Trophoblast cell (in vitro differentiated cells and primary cell): Measurements from ENCODE around the gene UBL4B.
A peak's percentile ranks its signal among the peaks of the same experiment; 100 is the strongest.

Experiments used
- DNase-seq, 2 donors: peaks; one replicate each; pipeline ENCODE4 v3.0.0-alpha.2; 2016
- H2AFZ ChIP-seq: 2 replicates; pipeline ENCODE4 v1.6.1; 2013; ENCODE audit warnings: low read length, moderate library complexity, mild to moderate bottlenecking; ENCODE audit not compliant: insufficient read depth, poor library complexity
- H2AK5ac ChIP-seq: 2 replicates; pipeline ENCODE4 v1.6.1; 2013; ENCODE audit warnings: mild to moderate bottlenecking, low read length
- H2BK120ac ChIP-seq: 2 replicates; pipeline ENCODE4 v1.6.1; 2013; ENCODE audit warnings: low read length, mild to moderate bottlenecking, moderate library complexity; ENCODE audit not compliant: insufficient read depth, poor library complexity
- H2BK12ac ChIP-seq: 2 replicates; pipeline ENCODE4 v1.6.1; 2013; ENCODE audit warnings: mild to moderate bottlenecking, low read length, moderate library complexity
- H2BK5ac ChIP-seq: 2 replicates; pipeline ENCODE4 v1.6.1; 2013; ENCODE audit warnings: low read length, low read depth, moderate library complexity, mild to moderate bottlenecking; ENCODE audit not compliant: poor library complexity
- H3K14ac ChIP-seq: 2 replicates; pipeline ENCODE4 v1.6.1; 2013; ENCODE audit warnings: mild to moderate bottlenecking, low read length
- H3K18ac ChIP-seq: 2 replicates; pipeline ENCODE4 v1.6.1; 2013; ENCODE audit warnings: mild to moderate bottlenecking, low read length
- H3K23ac ChIP-seq: 2 replicates; pipeline ENCODE4 v1.6.1; 2013; ENCODE audit warnings: low read length
- H3K27ac ChIP-seq: 2 replicates; pipeline ENCODE4 v1.5.1; 2013; ENCODE audit warnings: low read depth, mild to moderate bottlenecking, inconsistent platforms, low read length, moderate library complexity
- H3K27me3 ChIP-seq: 2 replicates; pipeline ENCODE4 v1.6.1; 2013; ENCODE audit warnings: inconsistent platforms, mild to moderate bottlenecking, low read length, moderate library complexity; ENCODE audit not compliant: insufficient read depth
- H3K36me3 ChIP-seq, 2 experiments: 1 replicate in 1 of 2; 2 replicates in 1 of 2; pipeline ENCODE4 v1.6.1; 2013; ENCODE audit warnings: low read length in 2 of 2, mild to moderate bottlenecking in 2 of 2, moderate library complexity in 1 of 2; ENCODE audit not compliant: insufficient read depth in 2 of 2, control insufficient read depth in 1 of 2
- H3K4ac ChIP-seq: 2 replicates; pipeline ENCODE4 v1.6.1; 2013; ENCODE audit warnings: low read depth, mild to moderate bottlenecking, low read length, moderate library complexity
- H3K4me1 ChIP-seq, 2 experiments: 1 replicate in 1 of 2; 2 replicates in 1 of 2; pipeline ENCODE4 v1.6.1; 2013; ENCODE audit warnings: low read length in 2 of 2, mild to moderate bottlenecking in 2 of 2, moderate library complexity in 1 of 2; ENCODE audit not compliant: insufficient read depth in 2 of 2, control insufficient read depth in 1 of 2
- H3K4me2 ChIP-seq: 2 replicates; pipeline ENCODE4 v1.6.1; 2013; ENCODE audit warnings: inconsistent platforms, mild to moderate bottlenecking, low read length, moderate library complexity
- H3K4me3 ChIP-seq: 2 replicates; pipeline ENCODE4 v1.5.1; 2013; ENCODE audit warnings: mild to moderate bottlenecking, low read depth, low read length, inconsistent platforms
- H3K79me1 ChIP-seq: one replicate; pipeline ENCODE4 v1.6.1; 2013; ENCODE audit warnings: low read length
- H3K79me2 ChIP-seq: 2 replicates; pipeline ENCODE4 v1.6.1; 2013; ENCODE audit warnings: low read length, mild to moderate bottlenecking; ENCODE audit not compliant: control insufficient read depth, insufficient read depth, poor library complexity
- H3K9ac ChIP-seq: 2 replicates; pipeline ENCODE4 v1.6.1; 2013; ENCODE audit warnings: mild to moderate bottlenecking, low read length
- H3K9me3 ChIP-seq: 2 replicates; pipeline ENCODE4 v1.6.1; 2013; ENCODE audit warnings: low read depth, mild to moderate bottlenecking, control low read depth, inconsistent platforms, low read length; ENCODE audit not compliant: insufficient read depth
- H4K12ac ChIP-seq: 2 replicates; pipeline ENCODE4 v1.6.1; 2013; ENCODE audit warnings: low read depth, mild to moderate bottlenecking, low read length, moderate library complexity
- H4K8ac ChIP-seq: 2 replicates; pipeline ENCODE4 v1.6.1; 2013; ENCODE audit warnings: low read depth, mild to moderate bottlenecking, low read length, moderate library complexity
- H4K91ac ChIP-seq: one replicate; pipeline ENCODE4 v1.6.1; 2013; ENCODE audit warnings: low read depth, mild to moderate bottlenecking, low read length, moderate library complexity
- WGBS: extraction: QIAGEN DNeasy Blood & Tissue Kit; methylation state at CpG from one replicate; pipeline ENCODE4 v1.1.7; 2013; ENCODE audit warnings: missing lambda C conversion rate; ENCODE audit not compliant: insufficient read length, insufficient coverage; ENCODE audit errors: extremely low coverage; 5-methylcytosine and 5-hydroxymethylcytosine counted together

The UBL4B gene

DNA sequence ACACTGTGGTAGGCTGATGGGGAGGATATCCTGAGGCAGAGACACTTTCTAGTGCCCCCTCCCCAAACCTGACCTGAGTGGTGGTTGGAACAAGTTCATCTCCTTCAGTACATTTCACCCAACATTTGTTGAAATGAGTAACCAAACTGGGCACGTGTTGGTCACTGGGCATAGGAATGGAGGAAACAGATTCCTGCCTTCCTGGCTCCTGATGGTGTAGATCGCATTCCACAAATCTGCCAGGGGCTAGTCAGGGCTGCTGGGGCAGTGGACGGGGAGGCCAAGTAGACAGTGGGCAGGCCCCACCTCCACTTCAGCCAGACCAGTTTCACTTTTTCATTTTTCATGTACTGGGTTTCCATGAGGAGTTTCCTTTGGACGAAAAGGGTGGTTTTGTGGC lies 25.3 kb upstream of the UBL4B start:
- peaks cover 5% of the 10 kb centered on the region for H3K9me3 ChIP-seq
- no peak for DNase-seq
- H3K27me3 ChIP-seq: peaks cover 48% of the 10 kb centered on the region
- H4K91ac ChIP-seq: no peak overlapping the region
- no CpG with 5 or more reads among the region's 4 CpGs for WGBS
- no peak overlapping the region for H3K4me3 ChIP-seq
- no peak overlapping the region for H4K8ac ChIP-seq
- H3K79me2 ChIP-seq: no peaks in the 10 kb centered on the region
- no peak overlapping the region for H2BK12ac ChIP-seq
- peaks cover 21 to 28% of the 10 kb centered on the region in 2 experiments for H3K4me1 ChIP-seq
- peaks cover 2% of the 10 kb centered on the region for H3K79me1 ChIP-seq
- H3K14ac ChIP-seq: no peak overlapping the region
- H4K12ac ChIP-seq: no peak overlapping the region
- H2AFZ ChIP-seq: no peak overlapping the region
- no peak overlapping the region for H3K23ac ChIP-seq
- H3K4me2 ChIP-seq: no peak overlapping the region
- no peak overlapping the region for H3K9ac ChIP-seq
- no peak overlapping the region for H3K18ac ChIP-seq
- no peak overlapping the region for H2BK5ac ChIP-seq
- H3K4ac ChIP-seq: no peak overlapping the region
- H3K36me3 ChIP-seq: no peaks in the 10 kb centered on the region
- no peak overlapping the region for H2BK120ac ChIP-seq
- no peak overlapping the region for H3K27ac ChIP-seq
- H2AK5ac ChIP-seq: no peak overlapping the region

DNA sequence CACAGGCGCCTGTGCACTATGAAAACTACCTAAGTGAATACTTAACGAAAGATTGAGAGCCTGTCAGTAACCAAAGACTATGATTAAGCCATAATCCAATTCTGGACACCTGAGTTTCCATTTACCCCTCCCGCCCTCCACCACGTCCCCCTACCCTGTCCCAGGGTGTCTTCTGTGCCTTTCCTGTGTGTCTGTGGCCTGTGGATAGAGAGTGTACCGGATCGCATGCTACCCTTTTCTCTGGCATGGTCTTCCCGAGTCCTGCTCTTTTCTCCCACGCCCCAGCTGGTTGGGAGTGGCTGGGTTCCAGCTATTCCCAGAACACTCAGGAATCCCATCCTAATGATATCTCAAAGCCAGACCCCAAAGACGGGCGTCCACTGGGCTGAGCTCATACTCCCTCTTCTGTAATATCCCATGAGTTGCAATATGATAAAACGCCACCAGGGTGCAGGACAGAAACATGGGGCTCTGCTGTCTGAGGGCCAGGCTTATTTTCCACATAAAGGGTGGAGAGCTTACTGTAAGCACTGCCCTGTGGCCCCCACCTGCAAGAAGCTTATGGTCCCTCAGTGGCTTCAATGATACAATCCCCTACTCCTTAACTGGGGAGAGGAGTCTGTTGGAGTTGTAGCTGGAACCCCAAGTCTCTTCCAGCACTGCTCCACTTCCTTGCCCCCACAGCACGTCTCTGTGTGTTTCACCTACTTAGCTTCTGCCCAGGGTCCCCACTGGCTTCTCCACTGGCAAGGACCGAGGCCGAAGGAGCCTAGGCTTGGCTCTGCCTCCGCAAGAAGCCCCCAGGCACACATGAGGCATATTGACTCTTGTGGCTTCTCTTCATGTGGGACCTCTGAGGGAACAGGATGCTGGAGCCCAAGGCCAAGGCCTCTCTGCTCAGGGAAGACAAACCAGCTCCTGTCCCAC lies 24.2 kb upstream of the UBL4B start:
- H3K4ac ChIP-seq: no peak overlapping the region
- H3K4me3 ChIP-seq: no peak overlapping the region
- WGBS: no CpG with 5 or more reads among the region's 15 CpGs
- peaks cover 21 to 28% of the 10 kb centered on the region in 2 experiments for H3K4me1 ChIP-seq
- H4K8ac ChIP-seq: no peak overlapping the region
- H3K23ac ChIP-seq: no peak overlapping the region
- H3K18ac ChIP-seq: no peak overlapping the region
- H3K36me3 ChIP-seq: no peaks in the 10 kb centered on the region
- H3K27me3 ChIP-seq: peaks cover 39% of the 10 kb centered on the region
- no peak overlapping the region for H2BK12ac ChIP-seq
- no peak overlapping the region for H3K9ac ChIP-seq
- peaks cover 2% of the 10 kb centered on the region for H3K79me1 ChIP-seq
- no peak overlapping the region for H4K91ac ChIP-seq
- DNase-seq: peak; percentile 26 to 68
- H2BK120ac ChIP-seq: no peak overlapping the region
- no peak overlapping the region for H3K14ac ChIP-seq
- no peak overlapping the region for H3K4me2 ChIP-seq
- H2BK5ac ChIP-seq: no peak overlapping the region
- H2AFZ ChIP-seq: no peak overlapping the region
- H3K79me2 ChIP-seq: no peaks in the 10 kb centered on the region
- no peak overlapping the region for H3K27ac ChIP-seq
- no peak overlapping the region for H4K12ac ChIP-seq
- H3K9me3 ChIP-seq: peaks cover 2% of the 10 kb centered on the region
- no peak overlapping the region for H2AK5ac ChIP-seq

DNA sequence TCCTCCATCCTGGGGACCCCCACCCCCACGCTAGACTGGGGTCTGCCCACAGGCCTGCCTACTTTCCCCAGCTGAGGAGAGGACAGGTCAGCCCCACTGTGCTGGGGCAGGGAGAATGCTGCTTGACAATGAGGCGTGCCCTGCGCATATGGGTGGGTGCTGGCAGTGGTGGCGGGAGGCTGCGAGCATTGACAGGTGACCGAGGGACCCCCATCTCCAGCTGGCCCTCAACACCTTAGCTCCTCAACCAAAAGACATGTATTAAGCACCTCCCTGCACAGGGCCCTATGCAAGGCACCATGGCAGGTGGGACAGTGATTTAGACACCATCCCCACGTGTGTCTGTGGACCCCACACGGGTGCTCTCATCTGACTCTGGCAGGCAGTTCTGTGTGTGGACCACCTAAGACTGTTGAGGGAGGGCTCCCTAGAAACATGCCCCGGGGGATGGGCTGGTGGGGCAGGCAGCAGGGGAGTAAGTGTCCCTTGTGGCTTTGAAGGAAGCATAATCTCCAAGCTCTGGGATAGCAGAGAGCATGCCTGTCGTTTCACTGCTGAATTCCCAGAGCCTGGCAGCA lies 23.4 kb upstream of the UBL4B start:
- no peak overlapping the region for H2BK120ac ChIP-seq
- H3K27me3 ChIP-seq: peaks cover 32% of the 10 kb centered on the region
- no CpG with 5 or more reads among the region's 10 CpGs for WGBS
- H3K18ac ChIP-seq: no peak overlapping the region
- no peaks in the 10 kb centered on the region for H3K36me3 ChIP-seq
- H3K14ac ChIP-seq: no peak overlapping the region
- H3K27ac ChIP-seq: no peak overlapping the region
- H3K9ac ChIP-seq: no peak overlapping the region
- H4K8ac ChIP-seq: no peak overlapping the region
- H4K12ac ChIP-seq: no peak overlapping the region
- peaks cover 4% of the 10 kb centered on the region for H3K9me3 ChIP-seq
- H3K79me1 ChIP-seq: peaks cover 2% of the 10 kb centered on the region
- H3K23ac ChIP-seq: no peak overlapping the region
- H3K4me3 ChIP-seq: no peak overlapping the region
- H4K91ac ChIP-seq: no peak overlapping the region
- no peak overlapping the region for H2BK5ac ChIP-seq
- H3K4ac ChIP-seq: no peak overlapping the region
- no peak for DNase-seq
- H3K4me2 ChIP-seq: no peak overlapping the region
- H2BK12ac ChIP-seq: no peak overlapping the region
- peaks cover 21 to 27% of the 10 kb centered on the region in 2 experiments for H3K4me1 ChIP-seq
- no peaks in the 10 kb centered on the region for H3K79me2 ChIP-seq
- H2AK5ac ChIP-seq: no peak overlapping the region
- no peak overlapping the region for H2AFZ ChIP-seq

DNA sequence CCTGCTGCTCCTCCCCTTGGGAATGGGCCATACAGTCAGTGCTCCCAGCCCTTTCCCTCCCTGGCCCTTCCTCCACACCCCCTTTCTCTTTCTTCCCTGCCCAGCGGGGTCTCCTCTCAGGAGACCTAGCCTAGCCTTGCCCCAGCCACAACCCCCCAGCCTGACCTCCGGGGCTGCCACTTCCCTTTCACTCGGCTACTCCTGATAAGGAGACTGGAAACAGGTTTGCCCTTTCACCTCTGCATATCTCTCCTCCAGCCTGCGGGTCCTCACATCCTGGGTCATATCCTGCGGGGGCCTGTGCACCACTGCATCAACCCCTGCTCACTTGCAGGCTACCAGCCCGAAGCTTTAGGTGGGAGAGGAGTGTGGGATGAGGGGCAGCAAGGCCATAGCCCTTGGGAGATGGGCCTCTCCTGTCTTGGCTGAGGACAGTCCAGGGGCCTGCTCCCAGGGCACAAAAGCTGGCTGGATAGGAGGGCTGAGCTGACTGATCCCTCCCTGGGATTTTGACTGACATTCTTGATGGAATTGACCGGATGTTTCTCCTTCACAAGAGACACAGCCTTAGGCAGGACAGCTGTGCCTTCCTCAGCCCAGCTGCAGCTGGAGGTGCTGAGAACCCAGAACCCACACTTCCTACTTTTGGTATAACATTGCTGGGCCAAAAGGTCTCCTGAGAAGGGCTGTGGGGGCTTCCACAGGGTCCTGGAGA lies 22.5 kb upstream of the UBL4B start:
- Histone ChIP-seq H2BK5ac (no peak overlapping the region), H3K27me3 (peaks cover 28% of the 10 kb centered on the region), H3K27ac (peak overlapping the region; percentile 4), H2AFZ (no peak overlapping the region), H2BK12ac (no peak overlapping the region), H4K8ac (no peak overlapping the region), H3K9me3 (peaks cover 10% of the 10 kb centered on the region), H4K91ac (no peak overlapping the region), H3K23ac (no peak overlapping the region), H3K4ac (no peak overlapping the region), H3K9ac (no peak overlapping the region), H3K4me3 (no peak overlapping the region), H3K4me2 (peak overlapping the region; percentile 25), H3K18ac (no peak overlapping the region), H2AK5ac (no peak overlapping the region), H4K12ac (no peak overlapping the region), H3K79me1 (peaks cover 2% of the 10 kb centered on the region), H2BK120ac (no peak overlapping the region), H3K4me1 (peaks cover 21% of the 10 kb centered on the region in 2 experiments), H3K79me2 (no peaks in the 10 kb centered on the region), H3K36me3 (no peaks in the 10 kb centered on the region), H3K14ac (no peak overlapping the region)
- no CpG with 5 or more reads among the region's 7 CpGs for WGBS
- peak in 1 of 2 donors; percentile 42 for DNase-seq
